ENCODE data around the gene RAB6B. TPM values are rescaled to one million over a fixed set of nuclear protein-coding genes. Genes with fewer than 3 reads are reported as not detected.

Gene RAB6B
- total and polyA plus RNA-seq, 8 donors, result 1.6 to 9.2 (median 3.9) TPM

- no peak for TF ChIP-seq CTCF (IDR thresholded peaks at IDR 0.05)
- Histone ChIP-seq H3K4me1 (no peaks in the 10 kb centered on the region), H3K4me3 (no peak overlapping the region), H3K27me3 (no peaks in the 10 kb centered on the region), H3K9me3 (no peaks in the 10 kb centered on the region), H3K27ac (no peak overlapping the region), H3K36me3 (no peaks in the 10 kb centered on the region)
- intact Hi-C loops (cut with DNase I), result no loop called here
- WGBS, 2 donors, result 91% methylated on average over 5 of the region's 5 CpGs
- FAIRE-seq (no peak), ATAC-seq (no peak), DNase-seq (no peak)
Observed at GRCh38 chr3:133860519-133860918, 35.2 kb downstream of the RAB6B start.

- Histone ChIP-seq H3K9me3 (no peaks in the 10 kb centered on the region), H3K36me3 (no peaks in the 10 kb centered on the region), H3K27ac (no peak overlapping the region), H3K27me3 (no peaks in the 10 kb centered on the region), H3K4me3 (no peak overlapping the region), H3K4me1 (no peaks in the 10 kb centered on the region)
- DNase-seq (no peak), ATAC-seq (no peak), FAIRE-seq (no peak)
- WGBS, 2 donors, result 77 to 81% methylated on average over 12 of the region's 12 CpGs
- no peak for TF ChIP-seq CTCF (IDR thresholded peaks at IDR 0.05)
- intact Hi-C loops (cut with DNase I), result no loop called here
Observed at GRCh38 chr3:133859381-133860234, 36.1 kb downstream of the RAB6B start.

DNA sequence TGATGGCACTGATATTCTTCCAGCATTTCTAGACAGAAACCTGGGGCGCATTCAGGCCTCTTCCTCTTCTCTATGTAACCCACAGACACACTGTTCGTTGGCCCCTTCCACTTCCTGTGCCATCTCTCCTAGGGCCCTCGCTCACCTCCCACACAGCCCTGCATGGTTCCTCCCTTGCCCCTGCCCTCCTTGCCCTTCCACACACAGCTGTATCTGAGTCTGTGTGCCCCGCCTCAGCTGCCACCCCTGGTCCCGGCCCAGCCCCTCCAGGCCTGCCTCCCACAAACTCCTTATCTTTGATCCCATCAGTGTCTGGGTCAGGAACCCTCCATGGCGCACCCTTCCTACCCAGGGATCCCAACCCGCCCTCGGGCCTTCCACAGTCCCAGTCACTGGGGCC is 37.9 kb downstream of the RAB6B start:
- Histone ChIP-seq H3K36me3 (no peaks in the 10 kb centered on the region), H3K9me3 (no peaks in the 10 kb centered on the region), H3K27me3 (no peaks in the 10 kb centered on the region), H3K4me3 (no peak overlapping the region), H3K4me1 (no peaks in the 10 kb centered on the region), H3K27ac (no peak overlapping the region)
- WGBS, 2 donors, result 91 to 93% methylated on average over 8 of the region's 8 CpGs
- ATAC-seq (no peak), FAIRE-seq (no peak), DNase-seq (no peak)
- intact Hi-C loops (cut with DNase I), result no loop called here
- TF ChIP-seq CTCF (IDR thresholded peaks at IDR 0.05), result no peak

DNA sequence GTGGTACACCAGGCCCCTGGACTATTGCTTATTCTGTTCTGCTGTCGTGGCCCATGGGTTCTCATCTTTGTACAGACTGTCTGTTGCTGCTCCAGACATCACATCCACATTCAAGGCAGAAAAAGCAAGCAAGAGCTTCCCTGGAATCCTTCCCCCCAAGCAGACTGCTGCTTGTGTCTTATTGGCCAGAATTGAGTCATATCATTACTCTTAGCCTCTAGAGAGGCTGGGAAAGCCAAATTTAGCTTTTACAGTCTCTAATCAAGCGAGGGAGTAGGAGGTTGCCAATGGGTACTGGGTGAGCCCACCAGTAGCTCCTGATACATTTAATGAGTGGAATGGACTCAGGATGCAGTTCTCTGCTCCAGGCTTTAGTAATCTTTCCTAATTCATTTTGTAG is 39.4 kb downstream of the RAB6B start:
- DNase-seq (no peak), ATAC-seq (no peak), FAIRE-seq (no peak)
- no peak overlapping the region for H3K27ac ChIP-seq
- no peaks in the 10 kb centered on the region for H3K9me3 ChIP-seq
- TF ChIP-seq CTCF (IDR thresholded peaks at IDR 0.05), result no peak
- H3K4me1 ChIP-seq, result no peaks in the 10 kb centered on the region
- intact Hi-C loops (cut with DNase I), result no loop called here
- no peaks in the 10 kb centered on the region for H3K27me3 ChIP-seq
- H3K4me3 ChIP-seq, result no peak overlapping the region
- 89 to 95% methylated on average over 2 of the region's 2 CpGs for WGBS, 2 donors
- no peaks in the 10 kb centered on the region for H3K36me3 ChIP-seq

DNA sequence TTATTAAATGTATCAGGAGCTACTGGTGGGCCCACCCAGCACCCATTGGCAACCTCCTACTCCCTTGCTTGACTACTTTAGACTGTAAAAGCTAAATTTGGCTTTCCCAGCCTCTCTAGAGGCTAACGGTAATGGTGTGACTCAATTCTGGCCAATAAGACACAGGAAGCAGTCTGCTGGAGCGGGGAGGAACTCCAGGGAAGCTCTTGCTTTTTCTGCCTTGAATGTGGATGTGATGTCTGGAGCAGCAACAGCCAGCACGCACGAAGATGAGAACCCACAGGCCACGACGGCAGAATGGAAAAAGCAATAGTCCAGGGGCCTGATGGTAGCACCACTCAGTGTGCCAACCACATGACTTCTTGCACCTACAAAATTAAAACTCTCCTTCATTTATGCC is 39.9 kb downstream of the RAB6B start:
- DNase-seq, result no peak
- no peaks in the 10 kb centered on the region for H3K4me1 ChIP-seq
- 78 to 87% methylated on average over 6 of the region's 6 CpGs for WGBS, 2 donors
- no peaks in the 10 kb centered on the region for H3K36me3 ChIP-seq
- H3K27me3 ChIP-seq, result no peaks in the 10 kb centered on the region
- intact Hi-C loops (cut with DNase I), result no loop called here
- no peak for FAIRE-seq
- no peaks in the 10 kb centered on the region for H3K9me3 ChIP-seq
- no peak for ATAC-seq
- TF ChIP-seq CTCF (IDR thresholded peaks at IDR 0.05), result no peak
- no peak overlapping the region for H3K4me3 ChIP-seq
- no peak overlapping the region for H3K27ac ChIP-seq
